ENCODE measurements around the gene ABT1. TPM values are rescaled to one million over a fixed set of nuclear protein-coding genes. Genes with fewer than 3 reads are reported as not detected.

Gene ABT1
- total and polyA plus RNA-seq, 2 of the 8 experiments (the other 6 are each of a cell fraction or from before 2014, with no cell fraction given): 20.5 to 30.7 TPM

DNA sequence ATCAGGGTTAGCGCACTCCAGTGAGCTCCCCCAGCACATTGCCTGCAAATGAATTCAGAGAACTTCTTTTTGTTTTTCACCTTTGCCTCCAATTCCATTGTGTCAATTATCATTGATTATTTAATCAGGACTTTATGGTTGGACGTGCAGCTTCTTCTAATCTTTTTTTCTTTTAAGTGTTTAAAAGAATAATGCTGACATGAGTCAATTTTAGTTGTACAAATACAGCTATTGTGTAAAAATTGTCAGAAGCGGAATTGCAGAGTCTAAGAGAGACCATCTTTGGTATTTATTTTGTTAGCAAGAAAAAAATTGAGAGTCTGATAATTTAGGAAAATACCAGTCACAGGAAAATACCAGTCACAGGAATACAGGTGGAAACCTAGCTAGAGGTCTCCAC lies 5.5 kb downstream of the ABT1 start:
- 82% methylated on average over 3 of the region's 3 CpGs; no CpG with 5 or more reads in 1 of the 2 experiments for WGBS, 2 experiments (ENCODE audit: extremely low coverage in 1 of 2, insufficient coverage in 1 of 2, insufficient read length in 1 of 2, insufficient replicate concordance in 2 of 2, low coverage in 1 of 2, low lambda C conversion rate in 2 of 2, missing lambda C conversion rate in 1 of 2)
- peaks cover 0 to 6% (median 3%) of the 10 kb centered on the region in 4 experiments; a peak in 2 of 8 replicates for H3K36me3 ChIP-seq (ENCODE audit: control insufficient read depth in 2 of 4, insufficient read depth in 4 of 4, low read length in 3 of 4)
- DNase-seq (ENCODE audit: low read depth in 1 of 2, low spot score in 2 of 2) (no peak), FAIRE-seq (no peak)
- H3K23me2 ChIP-seq (ENCODE audit: low read depth, low read length): peaks cover 6% of the 10 kb centered on the region; the same call in 1 of the 2 replicates
- H2AFZ ChIP-seq (ENCODE audit: low read length): no peak overlapping the region
- peaks cover 5% of the 10 kb centered on the region for H3K79me1 ChIP-seq (ENCODE audit: low read depth, low read length)
- no peak overlapping the region for H2BK15ac ChIP-seq (ENCODE audit: low read length)
- no peak overlapping the region for H3K4ac ChIP-seq (replicated peaks; ENCODE audit: insufficient read length, low read depth, low read length)
- H3K56ac ChIP-seq (replicated peaks; ENCODE audit: insufficient read length, low read depth, low read length): no peak overlapping the region
- no peak overlapping the region for H3K9ac ChIP-seq (replicated peaks in 1 of 4; ENCODE audit: extremely low read depth in 1 of 4, low read depth in 3 of 4, low read length in 3 of 4)
- no peaks in the 10 kb centered on the region for H4K20me1 ChIP-seq (replicated peaks in 1 of 2; ENCODE audit: control insufficient read depth in 1 of 2, insufficient read depth in 2 of 2, low read length in 2 of 2)
- H3K79me2 ChIP-seq (ENCODE audit: control insufficient read depth in 1 of 2, insufficient read depth in 2 of 2, low read length in 2 of 2): peaks cover 0 to 8% of the 10 kb centered on the region in 2 experiments; a peak in 2 of 4 replicates
- H2BK12ac ChIP-seq (ENCODE audit: low read depth, low read length): no peak overlapping the region
- no peak overlapping the region for H4K5ac ChIP-seq (ENCODE audit: insufficient read length, low read depth, low read length)
- no peak overlapping the region for H4K91ac ChIP-seq (replicated peaks; ENCODE audit: insufficient read length, low read length)
- TF ChIP-seq EP300 (IDR thresholded peaks at IDR 0.05; ENCODE audit: borderline replicate concordance in 1 of 2, low read depth in 2 of 2, low read length in 2 of 2) (no peak), SIN3A (conservative IDR thresholded peaks at IDR 0.05 in 1 of 2, IDR thresholded peaks at IDR 0.05 in 1 of 2; ENCODE audit: low read depth in 1 of 2, low read length in 2 of 2) (no peak), POU5F1 (IDR thresholded peaks at IDR 0.05; ENCODE audit: low read depth, low read length) (no peak), GABPA (IDR thresholded peaks at IDR 0.05; ENCODE audit: borderline replicate concordance, insufficient read depth, low read length) (no peak), EZH2 (IDR thresholded peaks at IDR 0.05; ENCODE audit: low read depth, low read length, severe bottlenecking) (no peak), RXRA (IDR thresholded peaks at IDR 0.05; ENCODE audit: insufficient read depth, low read depth, low read length) (no peak), YY1 (IDR thresholded peaks at IDR 0.05; ENCODE audit: low read depth, low read length) (no peak)
- peaks cover 0 to 5% (median 2%) of the 10 kb centered on the region in 4 experiments; a peak in 5 of 7 replicates for H3K4me1 ChIP-seq (replicated peaks in 1 of 4; ENCODE audit: control insufficient read depth in 3 of 4, insufficient read depth in 4 of 4, low read length in 3 of 4)
- no peak overlapping the region for H2BK20ac ChIP-seq (ENCODE audit: low read length)
- ChIA-PET CTCF (ENCODE audit: partially characterized antibody) (interaction anchor here (0.9 to 1.2 kb wide), 3 partner anchors 9 to 476 kb away, joined by 3 read pairs; no protein-coding TSS in a partner anchor), POLR2A (ENCODE audit: partially characterized antibody) (interaction anchor here (0.5 to 1.2 kb wide), 2 partner anchors 13 to 545 kb away, joined by 3 to 4 read pairs; a partner anchor contains a TSS)
- H2BK120ac ChIP-seq (replicated peaks; ENCODE audit: low read depth, low read length): no peak overlapping the region
- no peak overlapping the region for H3K18ac ChIP-seq (ENCODE audit: extremely low read depth, low read length)
- H3K27ac ChIP-seq (ENCODE audit: low read depth, low read length): no peak overlapping the region
- no peak overlapping the region for H3K4me2 ChIP-seq (ENCODE audit: insufficient read depth in 1 of 2, low read depth in 2 of 2, low read length in 2 of 2)
- H3K4me3 ChIP-seq (ENCODE audit: extremely low read depth in 1 of 4, insufficient read depth in 2 of 4, low read depth in 3 of 4, low read length in 4 of 4): no peak overlapping the region
- no peaks in the 10 kb centered on the region for H3K27me3 ChIP-seq (replicated peaks in 1 of 4; ENCODE audit: control insufficient read depth in 3 of 4, extremely low read depth in 1 of 4, insufficient read depth in 3 of 4, low read length in 3 of 4)
- no peak overlapping the region for H4K8ac ChIP-seq (ENCODE audit: extremely low read depth, insufficient read depth, low read length)
- H3K23ac ChIP-seq (ENCODE audit: insufficient read length): no peak overlapping the region
- H3K9me3 ChIP-seq (ENCODE audit: insufficient read depth in 2 of 2, low read depth in 1 of 2, low read length in 1 of 2): no peaks in the 10 kb centered on the region
- H2AK5ac ChIP-seq (ENCODE audit: low read depth, low read length): no peak overlapping the region
- H2BK5ac ChIP-seq (ENCODE audit: low read depth, low read length): no peak overlapping the region
- H3K14ac ChIP-seq (ENCODE audit: insufficient read length): no peak overlapping the region
